Lung (tissue), 12 donors: ENCODE data around the gene UNC119. TPM values are rescaled to one million over a fixed set of nuclear protein-coding genes. Genes with fewer than 3 reads are reported as not detected.

Experiments used
- ATAC-seq: fragments of 200-7000 bp; cut with Tn5 transposase; one replicate; pipeline ENCODE4 v1.9.1; 2020; ENCODE audit warnings: moderate number of reproducible peaks; ENCODE audit not compliant: insufficient read depth, low FRiP score
- DNase-seq, 3 donors: peaks; one replicate each; pipeline ENCODE4 v3.0.0-alpha.2; 2013 to 2017
- H3K27ac ChIP-seq, 2 donors: one replicate each; pipeline ENCODE4 v1.5.1; 2013; ENCODE audit warnings: mild to moderate bottlenecking in 2 of 2, moderate library complexity in 2 of 2, control low read depth in 1 of 2, inconsistent platforms in 1 of 2, low read depth in 1 of 2, low read length in 1 of 2
- H3K27me3 ChIP-seq, 3 donors: one replicate each; pipeline ENCODE4 v1.5.1; 2013; ENCODE audit warnings: low read length in 2 of 3; ENCODE audit not compliant: control insufficient read depth in 3 of 3, insufficient read depth in 3 of 3
- H3K36me3 ChIP-seq, 4 donors: one replicate each; pipeline ENCODE4 v1.5.1; 2013; ENCODE audit warnings: low read length in 4 of 4, mild to moderate bottlenecking in 1 of 4, moderate library complexity in 1 of 4; ENCODE audit not compliant: control insufficient read depth in 4 of 4, insufficient read depth in 4 of 4
- H3K4me1 ChIP-seq, 5 donors: one replicate each; pipeline ENCODE4 v1.5.1; 2013; ENCODE audit warnings: low read length in 5 of 5, mild to moderate bottlenecking in 2 of 5, moderate library complexity in 1 of 5; ENCODE audit not compliant: control insufficient read depth in 5 of 5, insufficient read depth in 5 of 5
- H3K4me3 ChIP-seq: one replicate; pipeline ENCODE4 v1.5.1; 2013; ENCODE audit warnings: mild to moderate bottlenecking, control low read depth, moderate library complexity
- H3K9ac ChIP-seq, 2 donors: one replicate each; pipeline ENCODE4 v1.5.1; 2013; ENCODE audit warnings: low read length in 2 of 2, control low read depth in 1 of 2; ENCODE audit not compliant: insufficient read depth in 1 of 2
- H3K9me3 ChIP-seq, 4 donors: one replicate each; pipeline ENCODE4 v1.5.1; 2013; ENCODE audit warnings: low read length in 3 of 4, mild to moderate bottlenecking in 1 of 4, moderate library complexity in 1 of 4; ENCODE audit not compliant: control insufficient read depth in 4 of 4, insufficient read depth in 3 of 4
- CTCF ChIP-seq: IDR thresholded peaks from 2 replicates; pipeline ENCODE4 v1.5.1; 2012; ENCODE audit warnings: mild to moderate bottlenecking; ENCODE audit errors: control extremely low read depth, extremely low read depth
- WGBS, 2 donors: extraction: QIAGEN DNeasy Blood & Tissue Kit; methylation state at CpG; one replicate each; pipeline ENCODE4 v1.1.7; 2013; 5-methylcytosine and 5-hydroxymethylcytosine counted together
- polyA plus RNA-seq, 2 donors: library from polyadenylated mRNA; stranded (reverse); fragments of 200-250 nt; gene quantifications; one replicate each; pipeline ENCODE4 v1.2.1, GENCODE V29; 2013
- total RNA-seq, 2 donors: library from RNA; depleted of rRNA in 1 of 2; stranded (reverse); fragments of >200 nt in 1 of 2; gene quantifications; one replicate each; pipeline ENCODE4 v1.2.1, GENCODE V29; 2014 to 2021
- donor health status: control.
- donor health status: control.
- donor health status: Bipolar disorder and iron deficiency.
- donor health status: healthy.
- donor health status: DM: yes; HTN: yes; CAD: no.

UNC119 gene
- total and polyA plus RNA-seq, 4 donors, result 19.0 to 40.0 (median 31.7) TPM

- ATAC-seq, result no peak
- no peak overlapping the region for H3K9ac ChIP-seq
- no peak overlapping the region for H3K4me3 ChIP-seq
- TF ChIP-seq CTCF, result no peak
- H3K36me3 ChIP-seq, result peaks cover 0 to 25% (median 14%) of the 10 kb centered on the region in 4 donors
- H3K4me1 ChIP-seq, result peaks cover 0 to 34% (median 4%) of the 10 kb centered on the region in 5 donors
- no peak overlapping the region for H3K27ac ChIP-seq
- 86 to 98% methylated on average over 3 of the region's 3 CpGs for WGBS, 2 donors
- H3K27me3 ChIP-seq, result no peaks in the 10 kb centered on the region
- peak; percentile 35 to 94 (median 93) for DNase-seq
- H3K9me3 ChIP-seq, result no peaks in the 10 kb centered on the region
These were observed 28.5 kb upstream of the UNC119 start for GRCh38 chr17:28580959-28581358.

GRCh38 chr17:28579526-28579925, 27.1 kb upstream of the UNC119 start:
- ATAC-seq, result no peak
- Histone ChIP-seq H3K9me3 (no peaks in the 10 kb centered on the region), H3K4me1 (peaks cover 0 to 41% (median 4%) of the 10 kb centered on the region in 5 donors), H3K36me3 (peaks cover 0 to 16% (median 9%) of the 10 kb centered on the region in 4 donors), H3K27me3 (no peaks in the 10 kb centered on the region), H3K27ac (no peak overlapping the region), H3K4me3 (no peak overlapping the region), H3K9ac (no peak overlapping the region)
- 86 to 89% methylated on average over 4 of the region's 4 CpGs for WGBS, 2 donors
- DNase-seq, result no peak
- no peak for TF ChIP-seq CTCF

DNA sequence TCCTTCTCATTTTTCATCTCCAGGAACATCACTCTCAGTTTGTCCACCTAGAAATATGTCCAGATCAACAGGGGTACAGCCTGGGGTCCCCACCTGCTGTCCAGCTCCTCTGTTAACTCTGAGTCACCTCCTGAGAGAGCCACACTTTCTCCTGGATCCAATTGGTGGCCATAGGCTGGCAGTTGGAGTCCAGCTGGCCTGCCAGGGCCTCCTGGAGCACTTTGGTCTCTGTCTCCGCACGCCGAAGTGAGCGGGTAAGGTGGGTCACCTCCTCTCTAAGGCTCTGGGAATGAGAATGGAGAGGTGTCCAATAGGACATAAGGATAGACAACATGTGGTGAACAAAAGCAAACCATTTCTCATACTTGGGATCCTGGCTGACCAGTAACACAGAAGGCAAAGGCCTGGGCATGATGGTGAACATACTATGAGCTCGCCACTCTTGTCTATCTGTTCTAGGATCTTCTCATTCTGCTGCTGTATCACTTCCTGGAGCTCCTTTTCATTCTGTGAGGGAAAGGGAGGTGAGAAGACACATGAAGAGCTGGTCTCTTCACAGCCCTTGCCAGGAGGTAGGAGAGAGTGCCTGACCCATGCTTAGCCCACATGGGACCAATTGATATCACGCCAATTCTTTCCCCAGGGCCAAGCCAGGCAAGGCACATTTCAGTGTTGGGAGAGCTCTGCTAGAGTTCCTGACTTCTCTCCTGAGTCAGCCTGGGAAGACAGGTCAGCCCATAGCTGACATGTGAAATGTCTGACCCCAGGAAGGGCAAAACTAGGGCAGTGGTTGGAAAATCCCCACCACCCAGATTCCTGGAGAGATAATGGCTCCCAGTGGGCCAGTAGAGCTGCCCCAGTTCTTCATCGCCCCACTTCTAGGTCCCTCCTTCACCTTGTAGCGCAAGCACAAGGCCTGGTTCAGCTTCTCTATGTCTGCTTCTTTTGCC, 26.1 kb upstream of the UNC119 start:
- no peaks in the 10 kb centered on the region for H3K9me3 ChIP-seq
- no peak overlapping the region for H3K27ac ChIP-seq
- H3K9ac ChIP-seq, result no peak overlapping the region
- no peak for TF ChIP-seq CTCF
- ATAC-seq, result no peak
- DNase-seq, result no peak
- peaks cover 0 to 8% (median 3%) of the 10 kb centered on the region in 4 donors for H3K36me3 ChIP-seq
- WGBS, 2 donors, result 89 to 95% methylated on average over 8 of the region's 8 CpGs
- H3K27me3 ChIP-seq, result no peaks in the 10 kb centered on the region
- H3K4me3 ChIP-seq, result no peak overlapping the region
- H3K4me1 ChIP-seq, result peaks cover 0 to 41% (median 4%) of the 10 kb centered on the region in 5 donors
